ENCODE data around the gene P2RX4. TPM values are rescaled to one million over a fixed set of nuclear protein-coding genes. Genes with fewer than 3 reads are reported as not detected.

P2RX4 gene
- total RNA-seq, 1 experiment from 2014 or later = 40.4 TPM

- H3K9me3 ChIP-seq = no peaks in the 10 kb centered on the region
- H3K4me1 ChIP-seq = peaks cover 23% of the 10 kb centered on the region
- no peak overlapping the region for H3K4me3 Mint-ChIP-seq (ENCODE audit: unreplicated experiment)
- BruUV-seq (replicated peaks) = no TSS peak
- ChIA-PET CTCF (no interaction called here), POLR2A (no interaction called here)
- H3K27me3 ChIP-seq (replicated peaks; ENCODE audit: control insufficient read depth, insufficient read depth, low read length) = no peaks in the 10 kb centered on the region
- peak overlapping the region; percentile 30 for H3K27ac Mint-ChIP-seq (ENCODE audit: unreplicated experiment)
- DNase-seq = no peak
- no peaks in the 10 kb centered on the region for H3K36me3 Mint-ChIP-seq (ENCODE audit: insufficient read depth, unreplicated experiment)
- peaks cover 13% of the 10 kb centered on the region for H3K4me1 Mint-ChIP-seq (ENCODE audit: low read depth, unreplicated experiment)
- no peaks in the 10 kb centered on the region for H3K36me3 ChIP-seq (ENCODE audit: control insufficient read depth, insufficient read depth, low read length)
- no peak overlapping the region for H3K4me3 ChIP-seq (ENCODE audit: low read depth, low read length)
- intact Hi-C loops (cut with micrococcal nuclease; ENCODE audit: unreplicated experiment) = no loop called here
- no peaks in the 10 kb centered on the region for H3K9me3 Mint-ChIP-seq (ENCODE audit: unreplicated experiment)
- no peaks in the 10 kb centered on the region for H3K27me3 Mint-ChIP-seq (ENCODE audit: insufficient read depth, unreplicated experiment)
- no peak for TF ChIP-seq CTCF (IDR thresholded peaks at IDR 0.05; ENCODE audit: insufficient read depth in 1 of 2, low read depth in 1 of 2, low read length in 1 of 2, severe bottlenecking in 1 of 2, unreplicated experiment in 1 of 2)
Observed at GRCh38 chr12:121165316-121165715, 44.6 kb upstream of the P2RX4 start.

GRCh38 chr12:121166356-121166755 is 43.6 kb upstream of the P2RX4 start:
- Mint-ChIP-seq H3K4me3 (ENCODE audit: unreplicated experiment) (no peak overlapping the region), H3K36me3 (ENCODE audit: insufficient read depth, unreplicated experiment) (no peaks in the 10 kb centered on the region), H3K4me1 (ENCODE audit: low read depth, unreplicated experiment) (peaks cover 13% of the 10 kb centered on the region), H3K27me3 (ENCODE audit: insufficient read depth, unreplicated experiment) (no peaks in the 10 kb centered on the region), H3K9me3 (ENCODE audit: unreplicated experiment) (no peaks in the 10 kb centered on the region), H3K27ac (ENCODE audit: unreplicated experiment) (peak overlapping the region; percentile 30)
- H3K4me3 ChIP-seq (ENCODE audit: low read depth, low read length) = no peak overlapping the region
- no peaks in the 10 kb centered on the region for H3K27me3 ChIP-seq (replicated peaks; ENCODE audit: control insufficient read depth, insufficient read depth, low read length)
- ChIA-PET CTCF (interaction anchor here (0.7 kb wide), 1 partner anchor 348 kb away, joined by 3 read pairs; no protein-coding TSS in a partner anchor), POLR2A (no interaction called here)
- no peaks in the 10 kb centered on the region for H3K9me3 ChIP-seq
- peak; percentile 52 to 61 for DNase-seq
- no peaks in the 10 kb centered on the region for H3K36me3 ChIP-seq (ENCODE audit: control insufficient read depth, insufficient read depth, low read length)
- no peak for TF ChIP-seq CTCF (IDR thresholded peaks at IDR 0.05; ENCODE audit: insufficient read depth in 1 of 2, low read depth in 1 of 2, low read length in 1 of 2, severe bottlenecking in 1 of 2, unreplicated experiment in 1 of 2)
- peaks cover 23% of the 10 kb centered on the region for H3K4me1 ChIP-seq
- BruUV-seq (replicated peaks) = no TSS peak
- intact Hi-C loops (cut with micrococcal nuclease; ENCODE audit: unreplicated experiment) = loop anchor here (2.0 kb wide), 2 partner anchors 42 to 48 kb away; no protein-coding TSS in a partner anchor

- CTCF ChIA-PET = no interaction called here
- H3K9me3 Mint-ChIP-seq (ENCODE audit: unreplicated experiment) = no peaks in the 10 kb centered on the region
- no peak overlapping the region for H3K4me3 Mint-ChIP-seq (ENCODE audit: unreplicated experiment)
- peaks cover 13% of the 10 kb centered on the region for H3K4me1 Mint-ChIP-seq (ENCODE audit: low read depth, unreplicated experiment)
- peak; percentile 53 to 65 for DNase-seq
- TF ChIP-seq CTCF (IDR thresholded peaks at IDR 0.05; ENCODE audit: insufficient read depth in 1 of 2, low read depth in 1 of 2, low read length in 1 of 2, severe bottlenecking in 1 of 2, unreplicated experiment in 1 of 2) = no peak
- BruUV-seq (replicated peaks) = no TSS peak
- Histone ChIP-seq H3K36me3 (ENCODE audit: control insufficient read depth, insufficient read depth, low read length) (no peaks in the 10 kb centered on the region), H3K4me3 (ENCODE audit: low read depth, low read length) (no peak overlapping the region), H3K9me3 (no peaks in the 10 kb centered on the region), H3K27me3 (replicated peaks; ENCODE audit: control insufficient read depth, insufficient read depth, low read length) (no peaks in the 10 kb centered on the region), H3K4me1 (peaks cover 23% of the 10 kb centered on the region)
- no peaks in the 10 kb centered on the region for H3K27me3 Mint-ChIP-seq (ENCODE audit: insufficient read depth, unreplicated experiment)
- peak overlapping the region; percentile 30 for H3K27ac Mint-ChIP-seq (ENCODE audit: unreplicated experiment)
- H3K36me3 Mint-ChIP-seq (ENCODE audit: insufficient read depth, unreplicated experiment) = no peaks in the 10 kb centered on the region
- POLR2A ChIA-PET = interaction anchor here (0.5 kb wide), 1 partner anchor 9 kb away, joined by 6 read pairs; no protein-coding TSS in a partner anchor
- intact Hi-C loops (cut with micrococcal nuclease; ENCODE audit: unreplicated experiment) = loop anchor here (2.0 kb wide), 2 partner anchors 43 to 47 kb away; no protein-coding TSS in a partner anchor
Observed at GRCh38 chr12:121167232-121167820, 42.6 kb upstream of the P2RX4 start.
